ENCODE results near the gene MICALL2. TPM values are rescaled to one million over a fixed set of nuclear protein-coding genes. Genes with fewer than 3 reads are reported as not detected.

MICALL2 gene
- total RNA-seq, 4 donors from 2014 or later = 67.6 to 181 (median 97.0) TPM

GRCh38 chr7:1460821-1461645 is 1.8 kb upstream of the MICALL2 start:
- TF ChIP-seq POLR2A (IDR thresholded peaks at IDR 0.05) = peak; percentile 70
- TF ChIP-seq CTCF (IDR thresholded peaks at IDR 0.05) = no peak
- TF ChIP-seq POLR2AphosphoS5 (IDR thresholded peaks at IDR 0.05) = peak in 2 of 3 donors; percentile 43 to 64
- TF ChIP-seq EP300 (IDR thresholded peaks at IDR 0.05; ENCODE audit: low read depth) = no peak
- WGBS, 2 donors (ENCODE audit: low coverage in 1 of 2) = 7 to 28% methylated on average over 6 to 27 of the region's 30 CpGs
- intact Hi-C loops (cut with DNase I; ENCODE audit: low total_unique reads) (no loop called here), in situ Hi-C loops (cut with MboI; ENCODE audit: low pct_ligation_motif_present in 1 of 4, low pct_unique_long_range_greater_than_20kb in 1 of 4, low sequenced_read_pairs in 3 of 4) (no loop called here)
- peak; percentile 81 for DNase-seq
- Histone ChIP-seq H3K27me3 (no peaks in the 10 kb centered on the region), H3K4me3 (peak overlapping the region in 3 of 4 donors; percentile 40 to 86 (median 46)), H3K27ac (peak overlapping the region; percentile 87 to 94 (median 92)), H3K4me1 (peaks cover 47 to 79% (median 76%) of the 10 kb centered on the region in 4 donors), H3K9me3 (no peaks in the 10 kb centered on the region), H3K36me3 (no peaks in the 10 kb centered on the region)

- DNase-seq = peak; percentile 51
- H3K36me3 ChIP-seq = no peaks in the 10 kb centered on the region
- 11% methylated on average over 15 of the region's 30 CpGs; no CpG with 5 or more reads in 1 of the 2 donors for WGBS, 2 donors (ENCODE audit: low coverage in 1 of 2)
These were observed 900 bp upstream of the MICALL2 start for GRCh38 chr7:1459920-1460820.

GRCh38 chr7:1459512-1459892 is 232 bp upstream of the MICALL2 start:
- peak; percentile 100 for DNase-seq
- Histone ChIP-seq H3K36me3 (no peaks in the 10 kb centered on the region), H3K27me3 (no peaks in the 10 kb centered on the region), H3K4me1 (peaks cover 54 to 89% (median 88%) of the 10 kb centered on the region in 4 donors), H3K4me3 (peak overlapping the region in 3 of 4 donors; percentile 61 to 86 (median 74)), H3K9me3 (no peaks in the 10 kb centered on the region), H3K27ac (peak overlapping the region; percentile 90 to 94 (median 94))
- TF ChIP-seq EP300 (IDR thresholded peaks at IDR 0.05; ENCODE audit: low read depth) = no peak
- no peak for TF ChIP-seq POLR2A (IDR thresholded peaks at IDR 0.05)
- no peak for TF ChIP-seq POLR2AphosphoS5 (IDR thresholded peaks at IDR 0.05)
- no peak for TF ChIP-seq CTCF (IDR thresholded peaks at IDR 0.05)
- 0% methylated on average over 2 of the region's 35 CpGs; no CpG with 5 or more reads in 1 of the 2 donors for WGBS, 2 donors (ENCODE audit: low coverage in 1 of 2)
- intact Hi-C loops (cut with DNase I; ENCODE audit: low total_unique reads) = no loop called here
- in situ Hi-C loops (cut with MboI; ENCODE audit: low pct_ligation_motif_present in 1 of 4, low pct_unique_long_range_greater_than_20kb in 1 of 4, low sequenced_read_pairs in 3 of 4) = no loop called here

More at GRCh38 chr7:1459920-1460820, 900 bp upstream of the MICALL2 start:
- Histone ChIP-seq H3K9me3 (no peaks in the 10 kb centered on the region), H3K27me3 (no peaks in the 10 kb centered on the region), H3K4me3 (peak overlapping the region; percentile 33 to 86 (median 43)), H3K27ac (peak overlapping the region; percentile 87 to 94 (median 92)), H3K4me1 (peaks cover 47 to 86% (median 83%) of the 10 kb centered on the region in 4 donors)
- TF ChIP-seq POLR2AphosphoS5 (IDR thresholded peaks at IDR 0.05) (no peak), EP300 (IDR thresholded peaks at IDR 0.05; ENCODE audit: low read depth) (no peak), POLR2A (IDR thresholded peaks at IDR 0.05) (no peak), CTCF (IDR thresholded peaks at IDR 0.05) (no peak)
- in situ Hi-C loops (cut with MboI; ENCODE audit: low pct_ligation_motif_present in 1 of 4, low pct_unique_long_range_greater_than_20kb in 1 of 4, low sequenced_read_pairs in 3 of 4) (no loop called here), intact Hi-C loops (cut with DNase I; ENCODE audit: low total_unique reads) (no loop called here)
